Activated T-helper 1 cell treated with anti-CD3 and anti-CD28 coated beads, Interleukin-12 subunit alpha, Interleukin-12 subunit beta, Interleukin-2, Interleukin-4 antibody, amounts not matched to agents 30 ng/mL and 10 ng/mL and 1 ng/mL, durations not matched to agents 14 hours and 24 hours and 36 hours (primary cell): Measurements from ENCODE around the gene DDX11. TPM values are rescaled to one million over a fixed set of nuclear protein-coding genes. Genes with fewer than 3 reads are reported as not detected.
"Not testable (repeated sequence)": the region's sequence is repeated elsewhere in the genome, so short reads cannot be mapped to it uniquely, and the experiment has no call there.

Experiments
- DNase-seq: peaks from one replicate; pipeline ENCODE4 v3.0.0; 2021; ENCODE audit warnings: low spot score
- H3K27ac Mint-ChIP-seq: one replicate; pipeline ENCODE4 v1.8.0; 2021; ENCODE audit warnings: mild to moderate bottlenecking, mixed read lengths
- H3K27me3 Mint-ChIP-seq: one replicate; pipeline ENCODE4 v1.8.0; 2022; ENCODE audit warnings: mild to moderate bottlenecking, moderate library complexity, mixed read lengths; ENCODE audit not compliant: insufficient read depth
- H3K36me3 Mint-ChIP-seq: one replicate; pipeline ENCODE4 v1.8.0; 2021; ENCODE audit warnings: low read depth, mixed read lengths
- H3K4me1 Mint-ChIP-seq: one replicate; pipeline ENCODE4 v1.8.0; 2021; ENCODE audit warnings: low read depth, mixed read lengths
- H3K4me3 Mint-ChIP-seq: one replicate; pipeline ENCODE4 v1.8.0; 2021; ENCODE audit warnings: mild to moderate bottlenecking, moderate library complexity, mixed read lengths
- H3K9me3 Mint-ChIP-seq: one replicate; pipeline ENCODE4 v1.8.0; 2021; ENCODE audit warnings: mixed read lengths
- intact Hi-C: fragments of 100-400 bp; cut with micrococcal nuclease; formaldehyde crosslinking; loops from one replicate; pipeline ENCODE4 v1.15.1; 2024
- total RNA-seq: library from RNA; stranded (reverse); gene quantifications from 2 replicates; pipeline ENCODE4 v1.2.3, GENCODE V29; 2022

The DDX11 gene
- total RNA-seq, 1 donor from 2014 or later = 186 TPM

DNA sequence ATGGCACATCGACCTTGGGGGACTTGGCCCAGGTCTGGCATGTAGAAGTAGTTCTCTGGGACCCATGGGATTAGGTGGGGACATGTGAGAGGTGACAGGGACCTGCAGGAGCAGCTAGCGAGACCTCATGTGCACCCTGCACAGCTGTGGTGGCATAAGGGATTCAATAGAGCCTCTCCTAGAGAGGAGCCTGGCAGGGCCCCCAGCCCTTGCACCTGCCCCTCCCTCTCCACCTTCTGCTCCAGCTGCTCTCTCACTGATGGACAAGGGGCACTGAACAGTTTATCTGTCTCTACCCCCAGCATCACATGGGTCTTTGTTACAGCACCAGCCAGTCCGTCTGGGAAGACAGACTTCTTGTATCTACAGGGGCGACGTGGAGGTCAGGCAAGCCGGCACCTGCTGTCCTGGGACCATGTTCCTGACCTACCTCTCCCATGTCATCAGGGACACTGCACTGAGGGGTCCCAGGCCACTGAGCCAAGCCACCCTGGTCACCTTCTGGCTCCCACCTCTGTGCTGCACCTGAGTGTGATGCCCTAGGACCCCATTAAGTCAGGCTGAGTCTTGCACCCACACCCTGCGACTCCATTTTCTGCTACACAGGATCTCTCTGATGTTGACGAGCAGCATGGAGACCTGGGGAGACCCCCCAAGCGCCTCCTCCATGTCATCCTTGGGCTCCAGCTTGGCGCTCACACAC, 32.6 kb downstream of the DDX11 start:
- Mint-ChIP-seq H3K36me3 (peaks cover 6% of the 10 kb centered on the region), H3K27me3 (no peaks in the 10 kb centered on the region), H3K4me1 (no peaks in the 10 kb centered on the region), H3K4me3 (no peak overlapping the region), H3K27ac (no peak overlapping the region), H3K9me3 (no peaks in the 10 kb centered on the region)
- intact Hi-C loops = no loop called here
- DNase-seq = no peak

DNA sequence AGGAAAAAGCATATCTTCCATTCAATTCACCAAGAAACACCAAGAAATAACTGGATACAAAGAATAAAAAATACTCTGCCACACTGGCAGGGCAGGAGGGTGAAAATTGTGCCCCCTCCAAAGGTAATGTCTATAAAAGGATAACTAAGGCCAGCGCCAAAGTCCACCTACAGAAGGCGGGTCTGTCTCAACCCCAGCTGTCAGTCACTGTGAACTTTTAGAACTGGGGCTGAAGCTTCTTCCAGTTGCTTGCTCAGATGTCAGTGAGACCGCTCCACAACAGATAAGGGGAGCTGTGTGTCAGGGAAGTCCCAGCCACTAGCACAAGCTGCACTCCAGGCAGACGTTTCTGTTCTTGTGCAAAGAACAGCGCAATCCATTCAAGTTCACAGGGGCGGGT, 36.1 kb downstream of the DDX11 start:
- intact Hi-C loops, H3K4me1 Mint-ChIP-seq, H3K36me3 Mint-ChIP-seq, H3K27me3 Mint-ChIP-seq, H3K27ac Mint-ChIP-seq, DNase-seq, H3K9me3 Mint-ChIP-seq, H3K4me3 Mint-ChIP-seq: not testable (repeated sequence)

DNA sequence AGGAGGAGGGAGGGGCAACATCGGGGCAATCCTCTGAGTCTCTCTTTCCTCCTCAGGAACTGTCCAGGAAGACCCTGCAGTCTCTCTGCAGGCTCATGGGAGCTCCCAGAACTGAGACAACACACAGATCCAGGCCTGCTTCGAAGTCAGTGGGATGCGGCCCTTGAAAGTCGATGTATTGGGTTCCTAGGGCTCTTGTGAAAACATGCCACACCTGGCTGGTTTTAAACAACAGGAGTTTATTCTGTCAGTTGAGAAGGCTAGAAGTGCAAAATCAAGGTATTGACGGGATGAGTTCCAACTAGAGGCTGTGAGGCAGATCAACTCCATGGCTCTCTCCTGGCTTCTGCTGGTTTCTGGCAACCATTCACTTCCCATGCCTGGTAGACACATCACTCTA, 36.6 kb downstream of the DDX11 start:
- H3K4me3 Mint-ChIP-seq, DNase-seq, H3K27ac Mint-ChIP-seq, H3K36me3 Mint-ChIP-seq, intact Hi-C loops, H3K9me3 Mint-ChIP-seq, H3K27me3 Mint-ChIP-seq, H3K4me1 Mint-ChIP-seq: not testable (repeated sequence)

DNA sequence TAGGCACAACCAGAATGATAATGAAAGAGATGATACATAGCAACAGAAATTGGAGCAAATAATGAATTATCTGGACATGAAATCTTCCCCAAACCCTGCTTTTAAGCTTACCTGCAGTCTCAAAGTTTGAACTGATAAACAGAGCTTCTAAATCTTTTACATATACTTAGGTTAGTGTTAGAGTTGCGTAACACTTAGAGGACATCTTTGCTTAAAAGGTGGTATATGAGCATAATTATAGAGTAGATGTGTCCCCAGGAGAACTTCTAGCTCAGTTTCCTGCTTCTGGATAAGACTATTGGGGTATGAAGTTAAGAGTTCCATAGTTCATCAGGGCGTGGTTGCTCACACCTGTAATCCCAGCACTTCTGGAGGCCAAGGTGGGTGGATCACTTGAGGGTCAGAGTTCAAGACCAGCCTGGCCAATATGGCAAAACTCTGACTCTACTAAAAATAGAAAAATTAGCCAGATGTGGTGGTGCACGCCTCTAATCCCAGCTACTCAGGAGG, 41.5 kb downstream of the DDX11 start:
- H3K4me3 Mint-ChIP-seq, intact Hi-C loops, H3K36me3 Mint-ChIP-seq, DNase-seq, H3K27ac Mint-ChIP-seq, H3K4me1 Mint-ChIP-seq, H3K9me3 Mint-ChIP-seq: not testable (repeated sequence)
- H3K27me3 Mint-ChIP-seq = peaks cover 28% of the 10 kb centered on the region

DNA sequence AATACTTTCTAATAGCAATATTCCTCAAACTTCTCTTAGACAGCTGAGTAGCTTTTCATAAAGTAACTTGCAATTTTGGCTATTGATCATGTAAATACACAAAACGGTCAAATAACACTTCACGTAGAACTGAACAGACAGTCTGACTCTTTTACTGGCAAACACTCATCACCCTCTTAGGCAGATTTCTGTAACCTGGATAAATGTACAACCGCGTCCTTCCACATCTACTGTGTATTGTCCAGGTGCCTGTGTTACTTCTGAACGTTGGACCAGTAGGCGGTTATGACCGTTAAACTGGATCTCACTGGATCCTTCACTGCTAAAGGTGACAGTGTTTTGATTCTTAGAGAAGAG, 43.2 kb downstream of the DDX11 start:
- not testable (repeated sequence) for H3K9me3 Mint-ChIP-seq, H3K27ac Mint-ChIP-seq, H3K4me1 Mint-ChIP-seq, H3K36me3 Mint-ChIP-seq, H3K4me3 Mint-ChIP-seq, DNase-seq
- H3K27me3 Mint-ChIP-seq = peaks cover 31% of the 10 kb centered on the region
- intact Hi-C loops = loop anchor here (2.0 kb wide), 2 partner anchors 122 to 266 kb away; no protein-coding TSS in a partner anchor

DNA sequence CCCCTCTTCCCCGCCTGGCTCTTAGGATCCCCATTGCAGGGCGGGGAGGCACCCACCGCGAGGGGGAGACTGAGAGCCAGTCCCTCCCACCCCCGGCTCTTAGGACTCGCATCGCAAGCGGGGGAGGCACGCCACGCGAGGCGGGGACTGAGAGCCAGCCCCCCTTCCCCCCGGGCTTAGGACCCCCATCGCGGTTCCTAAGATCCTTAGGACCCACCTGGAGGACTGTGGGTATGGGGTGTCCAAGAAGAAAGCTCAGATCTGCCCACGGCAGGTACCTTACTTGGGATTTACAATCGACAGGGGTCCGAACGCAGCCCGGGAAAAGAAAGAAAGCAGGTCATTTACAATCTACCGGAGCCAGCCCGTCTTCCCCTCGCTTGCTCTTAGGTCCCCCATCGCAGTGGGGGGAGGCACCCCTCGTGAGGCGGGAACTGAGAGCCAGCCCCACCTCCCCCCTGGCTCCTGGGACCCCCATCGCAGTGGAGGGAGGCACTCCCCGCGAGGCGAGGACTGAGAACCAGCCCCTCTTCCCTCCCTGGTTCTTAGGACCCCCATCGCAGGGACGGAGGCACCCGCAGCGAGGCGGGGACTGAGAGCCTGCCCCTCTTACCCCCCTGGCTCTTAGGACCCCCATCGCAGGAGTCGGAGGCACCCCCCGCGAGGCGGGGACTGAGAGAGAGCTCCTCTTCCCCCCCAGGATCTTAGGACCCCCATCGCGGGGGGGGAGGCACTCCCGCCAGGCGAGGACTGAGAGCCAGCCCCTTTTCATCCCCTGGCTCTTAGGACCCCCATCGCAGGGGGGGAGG, 43.7 kb downstream of the DDX11 start:
- DNase-seq = peak; percentile 23
- Mint-ChIP-seq H3K4me3 (peak overlapping the region; percentile 60), H3K9me3 (no peaks in the 10 kb centered on the region), H3K27me3 (peaks cover 31% of the 10 kb centered on the region), H3K4me1 (no peaks in the 10 kb centered on the region), H3K27ac (no peak overlapping the region), H3K36me3 (no peaks in the 10 kb centered on the region)
- intact Hi-C loops = loop anchor here (2.0 kb wide), 2 partner anchors 121 to 267 kb away; no protein-coding TSS in a partner anchor

DNA sequence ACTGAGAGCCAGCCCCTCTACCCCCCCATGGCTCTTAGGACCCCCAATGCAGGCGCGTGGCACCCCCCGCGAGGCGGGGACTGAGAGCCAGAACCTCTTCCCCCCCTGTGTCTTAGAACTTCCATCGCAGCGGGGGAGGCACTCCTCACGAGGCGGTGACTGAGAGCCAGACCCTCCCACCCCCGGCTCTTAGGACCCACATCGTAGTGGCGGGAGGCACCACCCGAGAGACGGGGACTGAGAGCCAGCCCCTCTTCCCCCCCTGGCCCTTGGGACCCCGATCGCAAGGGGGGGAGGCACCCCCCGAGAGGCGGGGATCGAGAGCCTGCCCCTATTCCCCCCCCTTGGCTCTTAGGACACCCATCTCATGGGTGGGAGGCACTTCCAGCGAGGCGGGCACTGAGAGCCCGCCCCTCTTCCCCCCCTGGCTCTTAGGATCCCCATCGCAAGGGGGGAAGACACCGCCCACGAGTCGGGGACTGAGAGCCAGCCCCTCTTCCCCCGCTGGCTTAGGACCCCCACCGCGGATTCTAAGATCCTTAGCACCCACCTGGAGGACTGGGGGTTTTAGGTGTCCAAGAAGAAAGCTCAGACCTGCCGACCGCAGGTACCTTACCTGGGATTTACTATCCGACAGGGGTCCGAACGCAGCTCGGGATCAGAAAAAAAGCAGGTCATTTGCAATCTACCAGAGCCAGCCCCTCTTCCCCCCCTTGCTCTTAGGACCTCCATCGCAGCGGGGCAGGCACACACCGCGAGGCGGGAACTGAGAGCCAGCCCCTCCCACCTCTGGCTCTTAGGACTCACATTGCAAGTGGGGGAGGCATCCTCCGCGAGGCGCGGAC, 44.9 kb downstream of the DDX11 start:
- no peaks in the 10 kb centered on the region for H3K9me3 Mint-ChIP-seq
- no peak overlapping the region for H3K4me3 Mint-ChIP-seq
- no peaks in the 10 kb centered on the region for H3K36me3 Mint-ChIP-seq
- no peak for DNase-seq
- H3K4me1 Mint-ChIP-seq = no peaks in the 10 kb centered on the region
- no peak overlapping the region for H3K27ac Mint-ChIP-seq
- peaks cover 31% of the 10 kb centered on the region for H3K27me3 Mint-ChIP-seq
- intact Hi-C loops = no loop called here

DNA sequence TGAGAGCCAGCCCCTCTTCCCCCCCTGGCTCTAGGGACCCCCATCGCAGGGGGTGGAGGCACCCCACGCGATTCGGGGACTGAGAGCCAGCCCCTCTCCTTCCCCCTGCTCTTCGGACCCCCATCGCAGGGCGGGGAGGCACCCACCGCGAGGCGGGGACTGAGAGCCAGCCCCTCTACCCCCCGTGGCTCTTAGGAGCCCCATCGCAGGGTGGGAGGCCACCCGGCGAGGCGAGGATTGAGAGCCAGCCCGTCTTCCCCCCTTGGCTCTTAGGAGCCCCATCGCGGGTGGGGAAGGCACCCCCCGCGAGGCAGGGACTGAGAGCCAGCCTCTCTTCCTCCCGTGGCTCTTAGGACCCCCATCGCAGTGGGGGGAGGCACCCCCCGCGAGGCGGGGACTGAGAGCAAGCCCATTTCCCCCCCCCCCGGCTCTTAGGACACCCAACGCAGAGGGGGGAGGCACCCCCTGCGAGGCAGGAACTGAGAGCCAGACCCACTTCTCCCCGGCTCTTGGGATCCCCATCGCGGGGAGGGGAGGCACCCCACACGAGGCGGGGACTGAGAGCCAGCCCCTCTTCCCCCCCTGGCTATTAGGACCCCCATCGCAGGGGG, 45.6 kb downstream of the DDX11 start:
- no peak overlapping the region for H3K4me3 Mint-ChIP-seq
- H3K9me3 Mint-ChIP-seq = no peaks in the 10 kb centered on the region
- DNase-seq = no peak
- H3K4me1 Mint-ChIP-seq = no peaks in the 10 kb centered on the region
- intact Hi-C loops = no loop called here
- H3K27ac Mint-ChIP-seq = no peak overlapping the region
- H3K36me3 Mint-ChIP-seq = no peaks in the 10 kb centered on the region
- H3K27me3 Mint-ChIP-seq = peaks cover 31% of the 10 kb centered on the region

DNA sequence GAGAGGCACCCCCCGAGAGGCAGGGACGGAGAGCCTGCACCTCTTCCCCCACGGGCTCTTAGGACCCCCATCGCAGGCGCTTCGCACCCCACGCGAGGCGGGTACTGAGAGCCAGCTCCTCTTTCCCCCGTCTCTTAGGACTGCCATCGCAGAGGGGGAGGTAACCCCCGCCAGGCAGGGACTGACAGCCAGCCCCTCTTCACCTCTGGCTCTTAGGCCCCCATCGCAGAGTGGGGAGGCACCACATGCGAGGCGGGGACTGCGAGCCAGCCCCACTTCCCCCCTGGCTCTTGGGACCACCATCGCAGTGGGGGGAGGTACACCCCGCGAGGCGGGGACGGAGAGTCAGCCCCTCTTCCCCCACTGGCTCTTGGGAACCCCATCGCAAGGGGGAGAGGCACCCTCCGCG, 46.1 kb downstream of the DDX11 start:
- Mint-ChIP-seq H3K4me3 (no peak overlapping the region), H3K4me1 (no peaks in the 10 kb centered on the region), H3K27me3 (peaks cover 31% of the 10 kb centered on the region), H3K27ac (no peak overlapping the region), H3K9me3 (no peaks in the 10 kb centered on the region), H3K36me3 (no peaks in the 10 kb centered on the region)
- intact Hi-C loops = no loop called here
- no peak for DNase-seq

DNA sequence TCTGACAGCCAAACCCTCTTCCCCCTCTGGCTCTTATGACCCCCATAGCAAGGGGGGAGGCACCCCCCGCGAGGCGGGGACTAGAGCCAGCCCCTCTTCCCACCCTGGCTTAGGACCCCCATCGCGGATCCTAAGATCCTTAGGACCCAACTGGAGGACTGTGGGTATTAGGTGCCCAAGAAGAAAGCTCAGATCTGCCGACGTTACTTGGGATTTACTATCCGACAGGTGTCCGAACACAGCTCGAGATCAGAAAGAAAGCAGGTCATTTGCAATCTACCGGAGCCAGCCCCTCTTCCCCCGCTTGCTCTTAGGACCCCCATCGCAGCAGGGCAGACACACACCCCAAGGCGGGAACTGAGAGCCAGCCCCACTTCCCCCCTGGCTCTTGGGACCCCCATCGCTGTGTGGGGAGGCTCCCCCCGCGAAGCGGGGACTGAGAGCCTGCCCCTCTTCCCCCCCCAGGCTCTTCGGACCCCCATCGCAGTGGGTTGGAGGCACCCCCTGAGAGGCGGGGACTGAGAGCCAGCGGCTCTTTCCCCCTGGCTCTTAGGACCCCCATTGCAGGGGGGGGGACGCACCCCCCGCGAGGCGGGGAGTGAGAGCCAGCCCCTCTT, 46.8 kb downstream of the DDX11 start:
- Mint-ChIP-seq H3K4me3 (no peak overlapping the region), H3K9me3 (no peaks in the 10 kb centered on the region), H3K4me1 (no peaks in the 10 kb centered on the region), H3K27me3 (peaks cover 28% of the 10 kb centered on the region), H3K27ac (no peak overlapping the region), H3K36me3 (no peaks in the 10 kb centered on the region)
- intact Hi-C loops = no loop called here
- DNase-seq = no peak

DNA sequence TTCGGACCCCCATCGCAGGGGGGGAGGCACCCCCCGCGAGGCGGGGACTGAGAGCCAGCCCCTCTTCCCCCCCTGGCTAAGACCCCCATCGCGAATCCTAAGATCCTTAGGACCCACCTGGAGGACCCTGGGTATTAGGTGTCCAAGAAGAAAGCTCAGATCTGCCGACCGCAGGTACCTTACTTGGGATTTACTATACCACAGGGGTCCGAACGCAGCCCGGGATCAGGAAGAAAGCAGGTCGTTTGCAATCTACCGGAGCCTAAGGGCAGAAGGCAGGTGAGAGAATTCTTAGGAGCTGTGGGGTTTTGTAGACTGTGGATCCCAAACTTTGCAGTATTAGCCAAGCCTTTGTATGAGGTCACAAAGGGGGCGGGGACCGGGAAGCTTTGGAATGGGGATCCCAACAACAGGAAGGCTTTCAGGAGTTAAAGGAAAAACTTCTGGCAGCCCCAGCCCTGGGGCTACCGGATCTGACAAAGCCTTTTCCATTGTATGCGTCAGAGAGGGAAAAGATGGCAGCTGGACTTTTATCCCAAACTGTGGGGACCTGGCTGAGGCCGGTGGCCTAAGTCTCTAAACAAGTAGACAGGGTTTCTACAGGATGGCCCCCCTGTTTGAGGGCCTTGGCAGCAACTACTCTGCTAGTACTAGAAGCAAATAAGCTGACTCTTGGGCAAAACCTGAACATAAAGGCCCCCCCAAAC, 47.5 kb downstream of the DDX11 start:
- peaks cover 26% of the 10 kb centered on the region for H3K27me3 Mint-ChIP-seq
- H3K36me3 Mint-ChIP-seq, intact Hi-C loops, H3K4me1 Mint-ChIP-seq, H3K9me3 Mint-ChIP-seq, H3K4me3 Mint-ChIP-seq, H3K27ac Mint-ChIP-seq, DNase-seq: not testable (repeated sequence)

DNA sequence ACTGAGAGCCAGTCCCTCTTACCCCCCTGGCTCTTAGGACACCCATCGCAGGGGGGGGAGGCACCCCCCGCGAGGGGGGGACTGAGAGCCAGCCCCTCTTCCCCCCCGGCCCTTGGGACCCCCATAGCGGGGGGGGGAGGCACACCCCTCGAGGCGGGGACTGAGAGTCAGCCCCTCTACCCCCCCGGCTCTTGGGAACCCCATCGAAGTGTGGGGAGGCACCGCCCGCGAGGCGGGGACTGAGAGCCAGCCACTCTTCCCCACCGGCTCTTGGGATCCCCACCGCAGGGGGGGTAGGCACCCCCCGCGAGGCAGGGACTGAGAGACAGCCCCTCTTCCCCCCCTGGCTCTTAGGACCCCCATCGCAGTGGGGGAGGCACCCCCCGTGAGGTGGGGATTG, 48.8 kb downstream of the DDX11 start:
- intact Hi-C loops = no loop called here
- H3K4me3 Mint-ChIP-seq = no peak overlapping the region
- no peaks in the 10 kb centered on the region for H3K4me1 Mint-ChIP-seq
- no peaks in the 10 kb centered on the region for H3K9me3 Mint-ChIP-seq
- no peaks in the 10 kb centered on the region for H3K36me3 Mint-ChIP-seq
- H3K27ac Mint-ChIP-seq = no peak overlapping the region
- H3K27me3 Mint-ChIP-seq = peaks cover 18% of the 10 kb centered on the region
- no peak for DNase-seq
